HG03095 (cell line): ENCODE data around the gene ADAMTS14.
"Not testable (repeated sequence)": the region's sequence is repeated elsewhere in the genome, so short reads cannot be mapped to it uniquely, and the experiment has no call there.

Experiments
- ATAC-seq: cut with Tn5 transposase; IDR thresholded peaks from one replicate; pipeline ENCODE4 v1.9.1; 2021; ENCODE audit warnings: moderate library complexity; ENCODE audit not compliant: unreplicated experiment

The ADAMTS14 gene

GRCh38 chr10:70769121-70769520 is 96.8 kb downstream of the ADAMTS14 start:
- no peak for ATAC-seq

GRCh38 chr10:70770001-70770400 is 97.7 kb downstream of the ADAMTS14 start:
- ATAC-seq: no peak

GRCh38 chr10:70770516-70770915 is 98.2 kb downstream of the ADAMTS14 start:
- not testable (repeated sequence) for ATAC-seq

- no peak for ATAC-seq
Measured at GRCh38 chr10:70771311-70772194, 99.2 kb downstream of the ADAMTS14 start.

GRCh38 chr10:70772627-70773026 is 100.3 kb downstream of the ADAMTS14 start:
- ATAC-seq: no peak

GRCh38 chr10:70773461-70773860 is 101.2 kb downstream of the ADAMTS14 start:
- ATAC-seq: no peak

GRCh38 chr10:70773965-70774809 is 101.9 kb downstream of the ADAMTS14 start:
- ATAC-seq: no peak

GRCh38 chr10:70774810-70775678 is 102.7 kb downstream of the ADAMTS14 start:
- no peak for ATAC-seq

GRCh38 chr10:70775679-70776454 is 103.6 kb downstream of the ADAMTS14 start:
- no peak for ATAC-seq

GRCh38 chr10:70776455-70777005 is 104.2 kb downstream of the ADAMTS14 start:
- ATAC-seq: no peak

GRCh38 chr10:70777063-70777875 is 105.0 kb downstream of the ADAMTS14 start:
- no peak for ATAC-seq

GRCh38 chr10:70778267-70778924 is 106.1 kb downstream of the ADAMTS14 start:
- ATAC-seq: no peak

GRCh38 chr10:70779088-70779487 is 106.8 kb downstream of the ADAMTS14 start:
- no peak for ATAC-seq

- no peak for ATAC-seq
Measured at GRCh38 chr10:70779511-70780369, 107.4 kb downstream of the ADAMTS14 start.

GRCh38 chr10:70780370-70780760 is 108.1 kb downstream of the ADAMTS14 start:
- ATAC-seq: no peak

- ATAC-seq: no peak
Measured at GRCh38 chr10:70780772-70781171, 108.5 kb downstream of the ADAMTS14 start.

- ATAC-seq: no peak
Measured at GRCh38 chr10:70781461-70782051, 109.2 kb downstream of the ADAMTS14 start.
